ENCODE measurements around the gene WDR93.

Gene WDR93

GRCh38 chr15:89654847-89655805 is 35.5 kb upstream of the WDR93 start, which contains the start of gene KIF7:
KIF7 (minus strand) TSS chr15:89655467; CDS start chr15:89652930, 2,537 bp downstream.
- Histone ChIP-seq H3K9ac (ENCODE audit: insufficient read length, low read depth) (peak within 1 kb of the TSS; percentile 88), H3K9me3 (ENCODE audit: insufficient read depth, low read length) (no peaks in the 10 kb centered on the region), H3K4me3 (ENCODE audit: insufficient read length, low read depth) (peak within 1 kb of the TSS; percentile 95), H3K27me3 (ENCODE audit: insufficient read depth, insufficient read length) (peaks cover 10% of the 10 kb centered on the region), H3K4me1 (ENCODE audit: insufficient read depth, insufficient read length) (peaks cover 3% of the 10 kb centered on the region), H3K36me3 (ENCODE audit: insufficient read depth, insufficient read length, low read length) (peaks cover 25% of the 10 kb centered on the region)
- peak; percentile 68 for DNase-seq (ENCODE audit: low read depth, low spot score)
- TF ChIP-seq SUZ12 (IDR thresholded peaks at IDR 0.05; ENCODE audit: extremely low read depth, insufficient read depth, insufficient read length), result no peak
- no peak for TF ChIP-seq YY1 (IDR thresholded peaks at IDR 0.05; ENCODE audit: insufficient read depth, insufficient read length)
- TF ChIP-seq ZNF274 (IDR thresholded peaks at IDR 0.05; ENCODE audit: low read depth, low read length), result no peak

DNA sequence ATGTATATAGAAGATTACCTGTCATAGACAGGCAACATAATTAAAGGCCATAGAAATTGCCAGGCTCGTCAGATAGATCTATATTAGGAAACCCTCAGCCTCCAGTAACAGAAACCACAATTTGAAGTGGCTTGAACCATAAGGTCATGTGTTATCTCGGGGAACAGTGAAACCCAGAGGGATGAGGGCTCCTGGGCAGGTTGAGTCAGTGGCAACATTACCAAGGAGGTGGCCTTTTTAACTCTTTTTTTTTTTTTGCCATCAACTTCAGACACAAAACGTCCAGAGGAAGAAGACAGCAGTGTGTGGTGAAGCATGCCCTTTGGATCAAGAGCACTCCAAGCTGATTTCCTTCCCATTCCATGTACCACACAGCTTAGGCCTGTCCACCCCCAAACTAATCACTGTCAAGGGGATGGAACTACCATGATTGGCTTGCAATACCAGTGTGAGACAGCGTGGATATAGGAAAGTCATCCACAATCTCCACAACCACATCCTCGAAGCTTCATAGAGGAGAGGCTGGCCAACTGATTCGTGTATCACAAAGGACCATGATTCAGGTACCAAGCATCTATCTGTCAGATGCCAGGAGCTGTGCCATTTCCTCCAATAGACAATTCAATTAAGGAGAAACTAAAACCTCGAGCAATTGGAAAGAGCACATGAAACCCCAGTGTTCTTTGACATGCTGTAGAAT is 34.3 kb upstream of the WDR93 start:
- TF ChIP-seq SUZ12 (IDR thresholded peaks at IDR 0.05; ENCODE audit: extremely low read depth, insufficient read depth, insufficient read length) (no peak), ZNF274 (IDR thresholded peaks at IDR 0.05; ENCODE audit: low read depth, low read length) (no peak), YY1 (IDR thresholded peaks at IDR 0.05; ENCODE audit: insufficient read depth, insufficient read length) (no peak)
- Histone ChIP-seq H3K9ac (ENCODE audit: insufficient read length, low read depth) (no peak overlapping the region), H3K27me3 (ENCODE audit: insufficient read depth, insufficient read length) (peaks cover 10% of the 10 kb centered on the region), H3K36me3 (ENCODE audit: insufficient read depth, insufficient read length, low read length) (peaks cover 22% of the 10 kb centered on the region), H3K4me3 (ENCODE audit: insufficient read length, low read depth) (no peak overlapping the region), H3K9me3 (ENCODE audit: insufficient read depth, low read length) (no peaks in the 10 kb centered on the region), H3K4me1 (ENCODE audit: insufficient read depth, insufficient read length) (peaks cover 3% of the 10 kb centered on the region)
- DNase-seq (ENCODE audit: low read depth, low spot score), result no peak

- Histone ChIP-seq H3K27me3 (ENCODE audit: insufficient read depth, insufficient read length) (peaks cover 10% of the 10 kb centered on the region), H3K9me3 (ENCODE audit: insufficient read depth, low read length) (no peaks in the 10 kb centered on the region), H3K36me3 (ENCODE audit: insufficient read depth, insufficient read length, low read length) (peaks cover 8% of the 10 kb centered on the region), H3K4me1 (ENCODE audit: insufficient read depth, insufficient read length) (peaks cover 7% of the 10 kb centered on the region), H3K9ac (ENCODE audit: insufficient read length, low read depth) (no peak overlapping the region), H3K4me3 (ENCODE audit: insufficient read length, low read depth) (no peak overlapping the region)
- DNase-seq (ENCODE audit: low read depth, low spot score), result no peak
- TF ChIP-seq YY1 (IDR thresholded peaks at IDR 0.05; ENCODE audit: insufficient read depth, insufficient read length), result no peak
- TF ChIP-seq SUZ12 (IDR thresholded peaks at IDR 0.05; ENCODE audit: extremely low read depth, insufficient read depth, insufficient read length), result no peak
- TF ChIP-seq ZNF274 (IDR thresholded peaks at IDR 0.05; ENCODE audit: low read depth, low read length), result no peak
Measured at GRCh38 chr15:89657686-89658200, 32.9 kb upstream of the WDR93 start.

- Histone ChIP-seq H3K4me3 (ENCODE audit: insufficient read length, low read depth) (no peak overlapping the region), H3K9me3 (ENCODE audit: insufficient read depth, low read length) (no peaks in the 10 kb centered on the region), H3K36me3 (ENCODE audit: insufficient read depth, insufficient read length, low read length) (no peaks in the 10 kb centered on the region), H3K4me1 (ENCODE audit: insufficient read depth, insufficient read length) (peaks cover 7% of the 10 kb centered on the region), H3K27me3 (ENCODE audit: insufficient read depth, insufficient read length) (peaks cover 10% of the 10 kb centered on the region), H3K9ac (ENCODE audit: insufficient read length, low read depth) (no peak overlapping the region)
- DNase-seq (ENCODE audit: low read depth, low spot score), result no peak
- TF ChIP-seq ZNF274 (IDR thresholded peaks at IDR 0.05; ENCODE audit: low read depth, low read length) (no peak), YY1 (IDR thresholded peaks at IDR 0.05; ENCODE audit: insufficient read depth, insufficient read length) (no peak), SUZ12 (IDR thresholded peaks at IDR 0.05; ENCODE audit: extremely low read depth, insufficient read depth, insufficient read length) (no peak)
Measured at GRCh38 chr15:89659295-89659694, 31.3 kb upstream of the WDR93 start.

GRCh38 chr15:89660556-89660955 is 30.1 kb upstream of the WDR93 start:
- H3K4me1 ChIP-seq (ENCODE audit: insufficient read depth, insufficient read length), result peaks cover 7% of the 10 kb centered on the region
- no peaks in the 10 kb centered on the region for H3K9me3 ChIP-seq (ENCODE audit: insufficient read depth, low read length)
- peaks cover 16% of the 10 kb centered on the region for H3K27me3 ChIP-seq (ENCODE audit: insufficient read depth, insufficient read length)
- no peak for DNase-seq (ENCODE audit: low read depth, low spot score)
- H3K9ac ChIP-seq (ENCODE audit: insufficient read length, low read depth), result no peak overlapping the region
- no peaks in the 10 kb centered on the region for H3K36me3 ChIP-seq (ENCODE audit: insufficient read depth, insufficient read length, low read length)
- H3K4me3 ChIP-seq (ENCODE audit: insufficient read length, low read depth), result no peak overlapping the region
- TF ChIP-seq SUZ12 (IDR thresholded peaks at IDR 0.05; ENCODE audit: extremely low read depth, insufficient read depth, insufficient read length) (no peak), ZNF274 (IDR thresholded peaks at IDR 0.05; ENCODE audit: low read depth, low read length) (no peak), YY1 (IDR thresholded peaks at IDR 0.05; ENCODE audit: insufficient read depth, insufficient read length) (no peak)

GRCh38 chr15:89662893-89663626 is 27.6 kb upstream of the WDR93 start:
- TF ChIP-seq YY1 (IDR thresholded peaks at IDR 0.05; ENCODE audit: insufficient read depth, insufficient read length), result no peak
- no peak for TF ChIP-seq SUZ12 (IDR thresholded peaks at IDR 0.05; ENCODE audit: extremely low read depth, insufficient read depth, insufficient read length)
- TF ChIP-seq ZNF274 (IDR thresholded peaks at IDR 0.05; ENCODE audit: low read depth, low read length), result no peak
- peaks cover 14% of the 10 kb centered on the region for H3K4me1 ChIP-seq (ENCODE audit: insufficient read depth, insufficient read length)
- H3K9me3 ChIP-seq (ENCODE audit: insufficient read depth, low read length), result no peaks in the 10 kb centered on the region
- H3K27me3 ChIP-seq (ENCODE audit: insufficient read depth, insufficient read length), result peaks cover 21% of the 10 kb centered on the region
- no peaks in the 10 kb centered on the region for H3K36me3 ChIP-seq (ENCODE audit: insufficient read depth, insufficient read length, low read length)
- H3K9ac ChIP-seq (ENCODE audit: insufficient read length, low read depth), result peak overlapping the region; percentile 22
- no peak overlapping the region for H3K4me3 ChIP-seq (ENCODE audit: insufficient read length, low read depth)
- no peak for DNase-seq (ENCODE audit: low read depth, low spot score)

Measured in NT2/D1 (cell line).